ENCODE data around the gene TRIM17. TPM values are rescaled to one million over a fixed set of nuclear protein-coding genes. Genes with fewer than 3 reads are reported as not detected.

The TRIM17 gene
- polyA plus RNA-seq, 1 of the 3 experiments (the other 2 are of a cell fraction), result 1.6 TPM

- TF ChIP-seq IRF3 (IDR thresholded peaks at IDR 0.05; ENCODE audit: low read depth, low read length), result no peak
Observed at GRCh38 chr1:228399531-228400236, 17.0 kb downstream of the TRIM17 start (continued).

- Histone ChIP-seq H3K4me1 (ENCODE audit: control insufficient read depth in 1 of 2, insufficient read depth in 2 of 2, low read depth in 1 of 2, low read length in 1 of 2) (peaks cover 0 to under 1% of the 10 kb centered on the region in 2 experiments; a peak in 1 of 4 replicates), H3K4me2 (no peak overlapping the region), H3K27me3 (ENCODE audit: insufficient read depth) (no peaks in the 10 kb centered on the region), H3K9ac (no peak overlapping the region), H3K36me3 (replicated peaks in 1 of 2; ENCODE audit: control insufficient read depth in 1 of 2, insufficient read depth in 2 of 2, low read length in 1 of 2) (peaks cover 2 to 70% of the 10 kb centered on the region in 2 experiments), H3K4me3 (ENCODE audit: low read depth in 2 of 2, low read length in 1 of 2) (no peak overlapping the region), H3F3A (replicated peaks; ENCODE audit: insufficient read depth) (no peaks in the 10 kb centered on the region), H3K27ac (ENCODE audit: low read depth in 2 of 2, low read length in 1 of 2) (no peak overlapping the region), H3K79me2 (ENCODE audit: insufficient read depth) (peaks cover 45% of the 10 kb centered on the region), H2AFZ (ENCODE audit: low read depth) (no peak overlapping the region), H3K9me3 (no peaks in the 10 kb centered on the region), H4K20me1 (ENCODE audit: insufficient read depth) (peaks cover 51% of the 10 kb centered on the region), H3K9me2 (no peaks in the 10 kb centered on the region)
- POLR2A ChIA-PET, result no interaction called here
- WGBS (ENCODE audit: low lambda C conversion rate), result 89% methylated on average over 5 of the region's 12 CpGs
- TF ChIP-seq USF1 (IDR thresholded peaks at IDR 0.05; ENCODE audit: borderline replicate concordance, low read depth) (no peak), EP300 (IDR thresholded peaks at IDR 0.05; ENCODE audit: borderline replicate concordance in 1 of 2, low read depth in 1 of 2, low read length in 1 of 2) (no peak), RFX5 (IDR thresholded peaks at IDR 0.05; ENCODE audit: low read length) (no peak), YY1 (IDR thresholded peaks at IDR 0.05; ENCODE audit: low read depth) (no peak), ZBTB33 (IDR thresholded peaks at IDR 0.05; ENCODE audit: borderline replicate concordance, low read depth) (no peak), TEAD4 (IDR thresholded peaks at IDR 0.05; ENCODE audit: borderline replicate concordance, insufficient read depth) (no peak)
- no peak for DNase-seq
- CTCF ChIA-PET, result no interaction called here
Observed at GRCh38 chr1:228398741-228399461, 17.8 kb downstream of the TRIM17 start.

- H2AFZ ChIP-seq (ENCODE audit: low read depth), result no peak overlapping the region
- H3K4me2 ChIP-seq, result no peak overlapping the region
- 98% methylated on average over 5 of the region's 6 CpGs for WGBS (ENCODE audit: low lambda C conversion rate)
- no peak for TF ChIP-seq RAD21 (IDR thresholded peaks at IDR 0.05; ENCODE audit: low read length)
- no peak for TF ChIP-seq IRF3 (IDR thresholded peaks at IDR 0.05; ENCODE audit: low read depth, low read length)
- no peak for TF ChIP-seq TAF1 (IDR thresholded peaks at IDR 0.05; ENCODE audit: borderline replicate concordance, low read depth, low read length)
- no peak for TF ChIP-seq REST (IDR thresholded peaks at IDR 0.05; ENCODE audit: low read depth, low read length)
- no peak for TF ChIP-seq RFX5 (IDR thresholded peaks at IDR 0.05; ENCODE audit: low read length)
- TF ChIP-seq EP300 (IDR thresholded peaks at IDR 0.05; ENCODE audit: borderline replicate concordance in 1 of 2, low read depth in 1 of 2, low read length in 1 of 2), result no peak
- no peak for TF ChIP-seq ELF1 (IDR thresholded peaks at IDR 0.05)
- TF ChIP-seq TEAD4 (IDR thresholded peaks at IDR 0.05; ENCODE audit: borderline replicate concordance, insufficient read depth), result no peak
- no peak for TF ChIP-seq JUND (IDR thresholded peaks at IDR 0.05)
- peaks cover 41% of the 10 kb centered on the region for H4K20me1 ChIP-seq (ENCODE audit: insufficient read depth)
- no peak for DNase-seq
- H3K79me2 ChIP-seq (ENCODE audit: insufficient read depth), result peaks cover 36% of the 10 kb centered on the region
- ChIA-PET CTCF (no interaction called here), POLR2A (no interaction called here)
- peaks cover 0 to 2% of the 10 kb centered on the region in 2 experiments; a peak in 2 of 4 replicates for H3K4me1 ChIP-seq (ENCODE audit: control insufficient read depth in 1 of 2, insufficient read depth in 2 of 2, low read depth in 1 of 2, low read length in 1 of 2)
- no peaks in the 10 kb centered on the region for H3K27me3 ChIP-seq (ENCODE audit: insufficient read depth)
- H3K9ac ChIP-seq, result no peak overlapping the region
- H3F3A ChIP-seq (replicated peaks; ENCODE audit: insufficient read depth), result no peaks in the 10 kb centered on the region
- H3K36me3 ChIP-seq (replicated peaks in 1 of 2; ENCODE audit: control insufficient read depth in 1 of 2, insufficient read depth in 2 of 2, low read length in 1 of 2), result peaks cover 0 to 73% of the 10 kb centered on the region in 2 experiments
- H3K4me3 ChIP-seq (ENCODE audit: low read depth in 2 of 2, low read length in 1 of 2), result no peak overlapping the region
- no peaks in the 10 kb centered on the region for H3K9me3 ChIP-seq
- H3K27ac ChIP-seq (ENCODE audit: low read depth in 2 of 2, low read length in 1 of 2), result no peak overlapping the region; a peak in 1 of 4 replicates
- H3K9me2 ChIP-seq, result no peaks in the 10 kb centered on the region
Observed at GRCh38 chr1:228397966-228398365, 18.7 kb downstream of the TRIM17 start.
